HG03280 (cell line): ENCODE measurements around the gene TIGD2.
"Not testable (repeated sequence)": the region's sequence is repeated elsewhere in the genome, so short reads cannot be mapped to it uniquely, and the experiment has no call there.

Experiments
- ATAC-seq: cut with Tn5 transposase; IDR thresholded peaks from one replicate; pipeline ENCODE4 v1.9.1; 2021; ENCODE audit warnings: mild to moderate bottlenecking, moderate library complexity; ENCODE audit not compliant: unreplicated experiment

The TIGD2 gene

DNA sequence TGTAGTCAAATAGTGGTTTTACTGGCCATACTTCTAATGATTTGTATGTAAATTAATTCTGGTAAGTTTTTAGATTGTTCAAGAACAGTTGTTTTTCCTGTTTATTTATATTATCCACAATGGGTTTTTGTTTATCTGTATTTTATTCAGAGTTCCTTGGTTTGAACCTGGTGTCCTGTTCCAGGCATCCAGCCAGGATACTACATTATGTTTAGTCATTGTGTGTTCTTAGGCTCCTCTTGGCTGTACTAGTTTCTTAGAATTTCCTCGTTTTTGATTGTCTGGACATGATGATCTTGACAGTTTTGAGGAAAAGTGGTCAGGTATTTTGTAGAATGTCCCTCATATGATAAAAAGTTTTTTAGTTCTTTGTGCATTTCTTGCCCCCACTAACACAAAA lies 7.8 kb downstream of the TIGD2 start:
- no peak for ATAC-seq

DNA sequence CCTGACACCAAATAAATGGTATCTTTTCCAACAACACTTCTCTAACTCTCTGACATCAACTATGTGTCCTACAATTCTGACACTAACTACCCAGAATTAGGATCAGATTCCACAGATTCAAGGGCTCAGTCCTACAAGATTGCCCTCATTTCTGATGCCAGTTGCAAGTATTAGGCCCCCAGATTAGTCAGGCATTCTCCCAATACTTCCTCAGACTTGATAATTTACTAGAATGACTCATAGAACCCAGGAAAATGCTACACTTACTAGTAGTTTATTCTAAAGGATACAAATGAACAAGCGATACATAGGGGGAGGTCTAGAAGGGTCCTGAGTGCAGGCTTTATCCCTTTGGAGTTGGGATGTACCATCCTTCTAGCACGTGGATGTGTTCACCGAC lies 8.5 kb downstream of the TIGD2 start:
- ATAC-seq, result no peak

DNA sequence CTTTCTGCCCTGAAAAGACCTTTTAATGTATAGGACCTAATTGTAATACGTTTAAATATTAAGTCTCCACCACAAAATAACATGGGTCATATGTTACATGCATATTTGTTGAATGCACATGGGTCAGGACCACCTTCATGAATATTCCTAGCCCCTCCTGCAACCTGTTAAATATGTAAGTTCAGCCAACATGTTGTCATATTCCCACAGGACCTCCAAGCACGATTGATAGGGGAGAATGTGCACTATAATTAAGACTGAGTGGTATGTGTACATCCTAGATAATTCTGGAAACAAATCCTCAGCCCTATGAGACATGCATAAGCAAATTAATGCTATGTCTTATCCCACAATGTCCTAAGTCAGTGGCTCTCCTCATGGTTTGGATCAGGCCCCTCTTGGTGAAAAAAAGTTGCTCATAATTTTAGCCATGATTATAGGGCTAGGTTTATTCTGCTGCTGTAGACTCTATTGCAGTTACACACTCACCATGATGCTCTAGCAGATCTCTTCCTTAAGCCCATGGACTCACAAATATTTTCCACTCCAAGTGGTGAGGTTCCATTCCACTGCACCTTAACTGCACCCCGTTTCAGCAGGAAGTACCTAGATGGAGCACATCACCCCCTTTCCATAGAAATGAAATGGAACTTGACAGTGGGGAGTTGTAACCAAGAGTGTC lies 10.2 kb downstream of the TIGD2 start:
- ATAC-seq, result no peak

DNA sequence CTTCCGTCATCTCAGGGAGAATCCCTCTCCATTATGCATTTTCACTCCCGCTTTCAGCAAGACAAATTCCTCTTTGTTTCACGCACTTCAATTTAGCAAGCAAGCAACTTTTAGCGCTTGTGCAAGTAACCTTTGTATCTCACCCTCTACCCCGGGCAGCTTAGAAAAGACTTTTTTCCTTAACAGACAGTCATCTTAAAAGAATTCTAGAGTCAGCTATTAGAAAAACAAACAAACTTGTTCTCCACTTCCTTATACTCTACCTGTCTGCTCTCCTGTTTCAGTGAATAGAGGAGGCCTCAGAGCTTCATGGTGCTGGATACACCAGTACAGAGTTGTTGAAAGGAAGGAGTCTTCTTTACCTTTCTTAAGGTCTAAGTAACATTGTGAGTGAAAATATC lies 12.1 kb downstream of the TIGD2 start:
- no peak for ATAC-seq

DNA sequence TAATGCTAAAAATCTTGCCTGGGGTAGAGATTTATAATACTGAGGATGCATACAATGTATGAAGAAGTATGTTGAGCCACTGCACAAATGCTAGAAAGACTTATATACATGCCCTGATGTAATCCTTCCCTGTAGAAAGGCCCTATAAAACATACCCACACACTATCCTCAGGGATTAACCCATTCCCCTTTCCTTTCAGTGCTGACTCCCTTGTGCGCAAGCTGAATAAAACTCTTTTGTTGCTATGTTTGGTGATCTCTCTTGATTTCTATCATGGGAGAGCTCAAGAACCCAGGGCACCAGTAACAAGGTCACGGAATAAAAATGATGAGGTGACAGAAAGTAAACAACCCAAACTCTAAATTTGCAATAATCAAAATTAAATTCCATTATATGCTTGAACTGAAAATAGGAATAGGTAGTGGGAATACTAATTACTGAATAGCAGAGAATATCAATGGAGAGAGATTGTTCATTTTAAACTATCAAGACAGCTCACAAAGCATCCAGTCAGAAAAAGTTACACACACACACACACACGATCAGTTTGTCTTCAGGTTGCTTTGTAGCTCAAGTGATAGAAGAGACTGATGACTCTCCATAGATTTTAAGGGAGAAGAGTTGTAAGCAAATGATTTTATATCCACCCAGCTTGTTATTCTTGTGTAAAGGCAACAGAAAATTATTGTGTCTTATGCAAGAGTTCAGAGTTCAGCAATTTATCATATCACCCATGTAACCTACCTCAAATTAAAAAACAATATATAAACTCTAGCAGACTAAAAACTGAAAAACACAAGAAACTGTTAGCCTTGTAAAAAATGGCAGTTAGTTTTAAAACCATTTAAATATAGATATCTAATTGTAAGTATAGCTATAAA lies 14.8 kb downstream of the TIGD2 start:
- no peak for ATAC-seq

DNA sequence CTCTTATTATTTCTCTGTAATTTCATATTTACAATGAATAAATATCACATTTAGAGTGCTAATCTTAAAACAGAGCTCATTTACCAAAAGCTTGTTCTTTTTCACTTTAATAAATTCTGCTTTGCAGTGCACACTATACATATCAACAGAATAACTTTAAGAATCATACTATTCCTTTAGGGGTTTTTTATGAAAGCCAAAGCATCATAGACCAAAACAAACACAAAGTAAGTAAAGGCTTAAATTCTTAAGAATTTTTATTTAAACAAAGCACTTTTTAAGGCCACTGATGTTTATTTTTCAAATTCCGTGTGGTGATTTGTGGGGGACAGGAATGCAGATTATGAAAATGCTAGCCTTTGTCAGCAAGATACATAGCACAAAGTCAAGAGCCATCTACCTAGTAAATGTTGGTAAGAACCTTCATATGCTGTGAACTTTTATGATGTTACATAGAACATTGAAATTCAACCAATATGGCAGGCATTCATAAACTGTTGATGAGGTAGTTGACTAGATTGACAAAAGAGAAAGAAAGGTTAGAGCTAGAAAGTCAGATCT lies 17.8 kb downstream of the TIGD2 start:
- ATAC-seq, result no peak

DNA sequence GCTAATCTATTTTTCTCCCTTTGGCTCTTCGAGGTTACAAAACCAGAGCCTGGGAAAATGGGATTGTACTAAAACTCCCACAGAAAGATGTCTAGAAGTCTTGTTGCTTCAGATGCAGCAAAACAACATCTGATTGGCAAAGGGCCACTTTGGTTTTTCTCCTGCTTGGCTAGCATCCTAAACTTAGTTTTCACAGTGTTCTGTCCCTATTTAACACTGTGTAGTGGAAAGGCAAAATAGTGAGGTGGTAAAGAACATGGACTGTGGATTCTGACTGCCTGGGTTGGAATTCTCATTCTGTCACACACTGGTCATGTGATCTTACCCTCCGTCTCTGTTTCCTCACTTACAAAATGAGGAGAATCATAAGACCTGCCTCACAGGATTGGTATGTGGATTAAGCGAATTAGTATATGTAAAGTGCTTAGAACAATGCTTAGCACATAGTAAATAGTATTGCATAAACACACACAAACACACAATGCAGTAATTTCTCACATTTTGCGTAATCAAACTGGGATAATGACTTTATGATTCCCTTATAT lies 23.5 kb downstream of the TIGD2 start:
- ATAC-seq, result no peak

DNA sequence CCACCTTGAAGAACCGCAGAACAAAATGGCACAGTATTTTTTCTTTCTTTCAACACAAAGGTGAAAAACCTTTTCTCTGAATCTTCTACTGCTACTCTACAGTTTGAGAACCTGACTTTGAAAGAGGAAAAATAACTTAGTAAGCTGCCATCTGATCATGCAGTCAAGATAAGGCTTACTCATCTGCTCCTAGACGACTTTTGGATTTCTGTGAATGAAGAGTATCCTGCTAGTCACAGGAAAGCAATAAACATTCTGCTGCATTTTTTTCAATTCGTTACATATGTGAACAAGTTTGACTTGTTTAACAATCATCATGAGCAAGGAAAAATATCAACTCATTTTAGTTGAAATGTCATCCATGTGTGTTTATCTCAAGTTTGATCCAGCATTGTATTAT lies 25.2 kb downstream of the TIGD2 start:
- ATAC-seq, result no peak

DNA sequence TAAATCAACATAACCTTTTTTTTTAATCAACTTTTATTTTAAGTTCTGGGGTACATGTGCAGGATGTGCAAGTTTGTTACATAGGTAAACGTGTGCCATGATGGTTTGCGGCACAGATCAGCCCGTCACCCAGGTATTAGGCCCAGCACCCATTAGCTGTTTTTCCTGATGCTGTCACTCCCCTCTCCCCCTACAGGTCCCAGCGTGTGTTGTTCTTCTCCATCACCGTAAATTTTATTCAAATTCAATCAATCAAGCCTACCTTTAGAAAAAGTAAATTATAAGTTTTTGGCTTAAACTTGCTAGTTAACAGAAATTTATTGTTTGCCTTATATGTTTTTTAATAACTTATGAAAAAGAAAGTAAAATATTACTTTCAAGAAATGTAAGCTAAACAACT lies 25.9 kb downstream of the TIGD2 start:
- ATAC-seq, result no peak

DNA sequence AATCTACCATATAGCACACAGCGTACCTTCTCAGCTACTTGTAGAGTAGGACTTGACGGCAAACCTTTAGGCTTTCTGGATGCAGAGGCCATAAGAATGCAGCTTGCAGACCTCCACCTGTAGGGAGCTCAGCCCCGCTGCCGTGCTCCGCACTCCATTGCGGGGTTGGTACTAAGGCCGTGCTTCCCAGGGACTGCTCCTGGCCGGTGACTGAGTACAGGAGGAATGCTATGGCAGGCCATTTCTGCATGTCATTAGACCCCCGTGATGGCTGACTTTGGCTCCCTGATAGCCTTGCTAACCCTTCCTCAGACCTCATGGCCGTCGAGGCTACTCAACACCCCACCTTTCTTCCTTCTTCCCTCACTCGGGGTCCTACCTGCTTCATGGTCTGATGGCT lies 26.4 kb downstream of the TIGD2 start:
- ATAC-seq, result no peak

DNA sequence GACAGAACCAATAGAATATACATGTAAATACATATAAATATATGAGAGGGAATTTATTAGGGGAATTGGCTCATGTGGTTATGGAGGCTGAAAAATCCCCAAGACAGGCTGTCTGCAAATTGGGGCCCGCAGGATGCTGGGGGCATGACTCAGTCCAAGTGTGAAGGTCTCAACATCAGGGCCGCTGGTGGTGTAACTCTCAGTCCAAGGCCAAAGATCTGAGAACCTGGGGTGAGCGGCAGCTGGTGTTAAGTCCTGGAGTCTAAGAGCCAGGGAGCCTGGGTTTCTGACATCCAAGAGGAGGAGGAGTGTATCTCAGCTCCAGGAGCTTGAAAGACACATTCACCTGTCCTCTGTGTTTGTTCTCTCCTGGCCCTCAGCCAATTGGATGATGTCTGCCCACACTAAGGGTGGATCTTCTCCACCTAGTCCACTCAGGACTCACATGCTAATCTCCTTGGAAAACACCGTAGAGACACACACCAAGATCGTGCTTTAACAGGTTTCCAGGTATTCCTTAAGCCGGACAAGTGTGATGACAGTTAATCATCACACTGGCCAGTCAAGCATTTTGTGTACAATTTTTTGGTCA lies 28.9 kb downstream of the TIGD2 start:
- no peak for ATAC-seq

DNA sequence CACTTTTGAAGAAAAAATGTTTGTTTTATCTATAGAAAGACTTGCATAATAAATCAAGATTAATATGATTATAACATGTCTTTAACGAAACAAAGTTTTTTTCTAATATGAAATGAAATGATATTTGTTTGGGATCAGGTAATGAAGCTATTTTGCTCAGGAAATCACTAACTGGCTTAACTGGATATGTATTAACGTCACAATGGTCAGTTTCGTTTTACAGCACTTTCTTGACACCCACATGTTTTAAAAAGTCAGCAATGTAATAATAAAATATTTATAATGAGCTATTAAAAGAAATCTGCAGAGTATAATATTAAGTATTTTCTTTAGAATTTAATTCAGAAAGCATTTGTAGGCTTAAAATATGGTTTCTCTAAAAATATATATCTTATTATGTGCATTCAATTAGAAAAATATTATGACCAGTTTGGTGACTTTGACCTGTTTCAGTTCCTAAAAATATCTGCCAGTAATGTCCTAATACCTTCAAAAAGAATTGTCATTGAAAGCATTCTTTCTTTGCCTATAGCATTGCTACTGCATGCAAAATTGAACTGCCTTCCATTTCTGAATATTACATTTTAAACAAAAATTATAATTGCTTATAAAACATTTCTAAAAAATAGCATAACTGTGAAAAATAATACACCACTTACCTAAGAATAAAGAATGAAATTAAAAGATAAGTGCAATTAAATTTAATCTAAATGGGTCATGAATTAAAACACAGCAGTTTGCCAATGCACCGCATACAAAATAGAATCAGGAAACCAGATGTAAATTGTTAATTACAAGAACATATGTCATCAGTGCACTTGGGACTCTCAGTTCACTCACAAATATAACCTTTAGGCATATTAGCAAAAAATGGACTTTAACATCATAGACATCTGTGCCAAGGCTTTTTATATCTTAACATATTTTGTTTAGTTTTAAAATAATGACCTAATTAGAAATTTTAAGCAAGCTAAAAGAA lies 31.6 kb downstream of the TIGD2 start:
- peak; percentile 87 for ATAC-seq

DNA sequence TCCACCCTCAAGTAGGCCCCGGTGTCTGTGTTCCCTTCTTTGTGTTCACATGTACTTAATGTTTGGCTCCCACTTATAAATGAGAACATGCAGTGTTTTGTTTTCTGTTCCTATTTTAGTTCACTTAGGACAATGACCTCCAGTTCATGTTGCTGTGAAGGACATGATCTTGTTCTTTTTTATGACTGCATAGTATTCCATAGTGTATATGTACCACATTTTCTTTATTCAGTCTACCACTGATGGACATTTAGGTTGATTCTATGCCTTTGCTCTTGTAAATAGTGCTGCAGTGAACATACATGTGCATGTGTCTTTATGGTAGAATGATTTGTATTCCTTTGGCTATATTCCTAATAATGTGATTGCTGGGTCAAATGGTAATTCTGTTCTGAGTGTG lies 33.3 kb downstream of the TIGD2 start:
- ATAC-seq, result not testable (repeated sequence)

DNA sequence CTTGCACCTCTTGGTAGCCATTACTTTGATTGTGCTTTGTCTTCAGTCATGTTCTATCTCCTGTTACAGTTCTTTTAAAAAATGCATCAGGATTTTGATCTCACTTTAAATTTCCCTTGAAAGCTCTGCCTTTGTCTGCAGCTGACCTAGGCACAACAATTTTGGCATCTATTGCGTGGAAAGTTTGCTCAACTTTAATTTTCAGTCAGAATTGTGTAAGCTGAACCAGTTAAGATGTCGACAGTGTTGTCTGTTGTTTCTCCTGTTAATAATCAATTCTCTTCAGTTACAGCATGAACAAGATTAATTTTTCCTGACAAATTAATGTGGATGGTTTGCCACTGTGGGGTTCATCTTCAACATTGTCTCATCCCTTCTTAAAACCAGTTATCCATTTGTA lies 34.9 kb downstream of the TIGD2 start:
- ATAC-seq, result no peak

DNA sequence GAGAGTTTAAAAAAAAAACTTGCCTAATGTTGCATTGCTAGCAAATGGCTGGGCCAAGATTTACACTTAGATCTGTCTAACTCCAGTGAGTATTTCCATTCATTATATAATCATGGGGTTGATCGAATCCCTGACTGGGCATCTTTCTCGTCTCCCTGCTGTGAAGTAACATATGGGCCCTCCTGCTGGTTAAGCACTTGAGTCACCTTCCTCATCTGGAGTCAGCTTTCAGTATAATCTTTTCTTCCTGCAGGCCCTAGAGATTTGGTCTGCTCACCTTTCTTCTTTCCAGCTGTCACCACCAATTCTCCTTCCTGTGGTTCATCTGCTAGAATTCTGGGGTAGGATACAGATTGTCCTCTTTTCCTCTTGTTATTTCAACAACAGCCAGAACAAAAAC lies 41.6 kb downstream of the TIGD2 start:
- no peak for ATAC-seq

DNA sequence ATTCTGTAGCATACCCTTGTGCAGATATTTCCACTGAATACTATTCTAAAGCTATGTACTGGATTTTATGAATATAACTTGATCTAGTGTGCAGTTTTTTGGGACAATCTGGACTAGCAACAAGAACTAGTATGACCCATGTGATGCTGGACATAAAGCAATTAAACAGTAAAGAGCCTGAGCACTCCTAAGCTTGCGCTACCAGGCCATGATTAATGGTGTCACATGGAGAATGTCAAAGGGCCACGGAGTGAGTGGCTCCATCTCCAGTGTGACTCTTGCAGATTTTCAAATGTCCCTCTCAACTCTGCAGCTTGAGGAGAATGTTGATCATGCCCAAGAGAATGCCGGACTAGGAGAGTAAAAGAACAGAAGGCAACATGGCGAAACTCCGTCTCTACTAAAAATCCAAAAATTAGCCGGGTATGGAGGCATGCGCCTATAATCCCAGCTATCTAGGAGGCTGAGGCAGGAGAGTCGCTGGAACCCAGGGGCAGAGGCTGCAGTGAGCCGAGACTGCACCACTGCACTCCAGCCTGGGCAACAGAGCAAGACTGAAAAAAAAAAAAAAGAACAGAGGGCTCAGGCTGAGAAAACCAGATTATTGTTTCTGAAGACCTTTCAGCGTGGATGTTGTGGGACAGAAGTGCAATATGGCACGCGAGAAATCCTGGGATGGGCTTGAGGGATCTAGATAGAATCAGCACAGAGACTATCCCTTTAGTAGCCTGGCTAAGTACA lies 45.0 kb downstream of the TIGD2 start:
- ATAC-seq, result no peak

DNA sequence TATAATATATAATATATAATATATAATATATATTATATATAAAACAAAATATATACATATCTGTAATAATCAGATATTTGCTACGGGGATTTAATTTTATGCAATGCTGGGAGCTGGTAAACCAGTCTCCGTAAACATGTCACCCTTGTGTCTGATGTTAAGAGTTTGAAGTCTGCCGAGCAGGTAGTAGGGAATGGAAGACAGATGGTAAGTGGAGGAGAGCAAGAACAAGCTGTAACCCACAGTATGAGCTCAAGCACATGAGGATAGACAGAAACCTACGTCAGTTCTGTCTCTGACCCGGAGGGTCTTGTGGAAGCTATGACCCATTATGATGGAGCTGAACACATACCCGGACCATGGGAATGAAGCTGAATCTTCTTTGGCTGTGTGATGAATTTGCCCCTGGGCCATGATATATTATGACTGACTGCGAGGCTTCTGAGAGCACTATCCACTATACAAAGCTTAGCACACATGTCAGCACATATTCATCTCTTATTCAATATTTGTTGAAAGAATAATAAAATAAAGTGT lies 46.2 kb downstream of the TIGD2 start:
- no peak for ATAC-seq

DNA sequence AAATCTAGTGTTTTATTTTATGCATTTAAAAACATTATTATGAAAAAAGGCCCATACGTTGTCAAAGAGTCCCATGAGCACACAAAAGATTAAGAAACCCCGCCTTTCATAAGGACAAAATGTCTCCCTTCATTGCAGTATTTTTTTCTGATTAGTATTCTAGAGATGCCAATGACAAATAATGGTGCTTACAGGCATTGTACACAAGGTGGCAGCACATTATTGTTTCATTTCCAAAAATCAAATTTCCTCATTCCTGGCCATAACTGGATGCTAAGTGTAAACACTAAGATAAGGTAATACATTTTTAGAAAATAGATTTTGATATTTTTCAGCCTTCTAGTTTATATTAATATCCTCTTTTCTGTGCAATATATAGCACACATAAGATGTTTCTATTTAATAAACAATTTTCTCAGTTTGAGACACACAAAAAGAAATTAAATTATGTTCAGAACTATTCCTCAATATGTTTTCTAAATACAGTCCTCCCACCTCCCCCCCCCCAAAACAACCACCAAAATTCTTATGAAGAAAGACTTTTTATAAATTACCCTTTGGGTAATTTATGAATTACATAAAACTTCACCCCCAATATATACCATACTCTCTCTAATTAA lies 47.7 kb downstream of the TIGD2 start:
- ATAC-seq, result no peak

DNA sequence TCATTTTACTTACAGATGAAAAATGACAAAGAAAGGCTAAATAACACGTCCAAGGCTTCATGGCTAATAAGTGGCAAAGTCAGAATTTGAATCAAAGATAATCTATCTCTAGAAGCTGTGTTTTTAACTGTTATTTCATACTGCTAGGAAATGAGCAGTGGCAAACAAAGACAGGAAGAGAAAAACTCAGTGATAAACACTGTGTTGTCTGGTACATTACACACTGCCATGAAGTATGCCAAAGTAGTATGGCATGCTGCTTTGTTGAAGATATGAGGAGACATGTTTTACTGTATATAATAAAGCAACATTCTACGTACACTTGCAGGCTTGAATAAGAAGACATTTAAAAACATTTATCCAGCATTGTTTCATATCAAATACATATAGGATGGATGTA lies 49.5 kb downstream of the TIGD2 start:
- ATAC-seq, result no peak
